ENCODE results near the gene IDH3G.

GRCh38 chrX:153779891-153780677 lies 14.1 kb downstream of the IDH3G start:
- TF ChIP-seq CTCF (IDR thresholded peaks at IDR 0.05) (no peak), POLR2A (IDR thresholded peaks at IDR 0.05) (no peak)
